SK-N-SH (cell line): ENCODE data around the gene THSD4. TPM values are rescaled to one million over a fixed set of nuclear protein-coding genes. Genes with fewer than 3 reads are reported as not detected.

Experiments used
- CTCF ChIA-PET: fragments of 300-600, 350-600 bp; formaldehyde crosslinking; extraction: SDS; loops from one replicate; lab custom pipeline; 2021; lab: Yijun Ruan, JAX
- POLR2A ChIA-PET: fragments of 350-600 bp; sonication (Branson Sonifier 250); formaldehyde crosslinking; extraction: SDS; loops from one replicate; lab custom pipeline; 2020; ENCODE audit warnings: antibody characterized with exemption, inconsistent platforms; lab: Yijun Ruan, JAX
- DNase-seq: peaks from one replicate; pipeline ENCODE4 v3.0.0; 2012
- H2AFZ ChIP-seq: fragments of 200-600 bp; sonication (generic); 2 replicates; pipeline ENCODE4 v1.8.1; 2016; ENCODE audit warnings: antibody characterized with exemption, mild to moderate bottlenecking, low read depth
- H3F3A ChIP-seq: fragments of 200-600 bp; sonication (generic); replicated peaks from 2 replicates; pipeline ENCODE3; 2016; ENCODE audit warnings: antibody characterized with exemption, mild to moderate bottlenecking; ENCODE audit not compliant: insufficient read depth
- H3K27ac ChIP-seq, 2 experiments: fragments of 200-500 bp in 1 of 2; fragments of 200-600 bp in 1 of 2; sonication (Bioruptor generic) in 1 of 2; sonication (generic), shearing (Covaris generic) in 1 of 2; 2 replicates each; pipeline versions ENCODE4 v1.5.1 to v1.6.1; 2014 to 2016; ENCODE audit warnings: low read depth in 2 of 2, inconsistent platforms in 1 of 2, low read length in 1 of 2, mild to moderate bottlenecking in 1 of 2, mixed read lengths in 1 of 2
- H3K27me3 ChIP-seq: fragments of 200-600 bp; sonication (generic), shearing (Covaris generic); 2 replicates; pipeline ENCODE4 v1.6.1; 2016; ENCODE audit warnings: mixed run types; ENCODE audit not compliant: insufficient read depth
- H3K36me3 ChIP-seq, 2 experiments: fragments of 200-500 bp in 1 of 2; fragments of 200-600 bp in 1 of 2; sonication (Bioruptor generic) in 1 of 2; sonication (generic) in 1 of 2; replicated peaks in 1 of 2; 2 replicates each; pipeline versions ENCODE3 to v1.5.1; 2014 to 2016; ENCODE audit warnings: low read length in 1 of 2, mild to moderate bottlenecking in 1 of 2; ENCODE audit not compliant: insufficient read depth in 2 of 2, control insufficient read depth in 1 of 2
- H3K4me1 ChIP-seq, 2 experiments: fragments of 200-500 bp in 1 of 2; fragments of 200-600 bp in 1 of 2; sonication (Bioruptor generic) in 1 of 2; sonication (generic), shearing (Covaris generic) in 1 of 2; 2 replicates each; pipeline versions ENCODE4 v1.5.1 to v1.6.1; 2014 to 2016; ENCODE audit warnings: low read depth in 1 of 2, low read length in 1 of 2, mixed run types in 1 of 2; ENCODE audit not compliant: insufficient read depth in 2 of 2, control insufficient read depth in 1 of 2
- H3K4me2 ChIP-seq: fragments of 200-600 bp; sonication (generic), shearing (Covaris generic); 2 replicates; pipeline ENCODE4 v1.6.1; 2017; ENCODE audit warnings: mixed run types
- H3K4me3 ChIP-seq, 2 experiments: fragments of 200-500 bp in 1 of 2; fragments of 200-600 bp in 1 of 2; sonication (Bioruptor generic) in 1 of 2; sonication (generic), shearing (Covaris generic) in 1 of 2; 2 replicates each; pipeline versions ENCODE4 v1.5.1 to v1.8.1; 2014 to 2016; ENCODE audit warnings: low read depth in 2 of 2, inconsistent platforms in 1 of 2, low read length in 1 of 2, mild to moderate bottlenecking in 1 of 2, mixed read lengths in 1 of 2, moderate library complexity in 1 of 2
- H3K79me2 ChIP-seq: fragments of 200-600 bp; sonication (generic); 2 replicates; pipeline ENCODE4 v1.8.1; 2017; ENCODE audit warnings: mild to moderate bottlenecking; ENCODE audit not compliant: insufficient read depth
- H3K9ac ChIP-seq: fragments of 200-600 bp; sonication (generic); 2 replicates; pipeline ENCODE4 v1.6.1; 2017; ENCODE audit warnings: mixed run types
- H3K9me2 ChIP-seq: fragments of 200-600 bp; sonication (generic); 2 replicates; pipeline ENCODE4 v1.6.1; 2017; ENCODE audit warnings: mixed run types
- H3K9me3 ChIP-seq: fragments of 200-600 bp; sonication (generic); 2 replicates; pipeline ENCODE4 v1.6.1; 2017; ENCODE audit warnings: mixed run types, mild to moderate bottlenecking, moderate library complexity
- H4K20me1 ChIP-seq: fragments of 200-600 bp; sonication (generic); 2 replicates; pipeline ENCODE4 v1.6.1; 2017; ENCODE audit warnings: mild to moderate bottlenecking, mixed run types; ENCODE audit not compliant: insufficient read depth
- ELF1 ChIP-seq: IDR thresholded peaks from 2 replicates; pipeline ENCODE4 v1.4.0; 2012
- EP300 ChIP-seq, 2 experiments: IDR thresholded peaks; 2 replicates each; pipeline versions ENCODE4 v1.4.0 to v1.6.1; 2012; ENCODE audit warnings: borderline replicate concordance in 1 of 2, low read depth in 1 of 2, low read length in 1 of 2
- FOXJ3 ChIP-seq: sonication (generic); formaldehyde crosslinking; IDR thresholded peaks from 2 replicates; pipeline ENCODE4 v1.5.1; 2020; ENCODE audit warnings: mild to moderate bottlenecking, missing genetic modification reagents
- FOXM1 ChIP-seq: IDR thresholded peaks from 2 replicates; pipeline ENCODE4 v1.4.0; 2012; ENCODE audit warnings: low read depth, mild to moderate bottlenecking
- GABPA ChIP-seq: IDR thresholded peaks from 2 replicates; pipeline ENCODE4 v1.4.0; 2012; ENCODE audit warnings: low read depth, mild to moderate bottlenecking
- GATA2 ChIP-seq: sonication (generic); formaldehyde crosslinking; IDR thresholded peaks from 2 replicates; pipeline ENCODE4 v1.5.0; 2020; ENCODE audit warnings: mild to moderate bottlenecking, missing genetic modification reagents
- IRF3 ChIP-seq: fragments of 150-350 bp; IDR thresholded peaks from 2 replicates; pipeline ENCODE4 v1.6.1; 2016; ENCODE audit warnings: mild to moderate bottlenecking, low read depth, low read length
- JUND ChIP-seq: IDR thresholded peaks from 2 replicates; pipeline ENCODE4 v1.4.0; 2012
- MXI1 ChIP-seq: IDR thresholded peaks from 2 replicates; pipeline ENCODE4 v1.6.1; 2012; ENCODE audit warnings: mild to moderate bottlenecking, low read depth, low read length, improper control_type of control experiment
- NFIC ChIP-seq: IDR thresholded peaks from 2 replicates; pipeline ENCODE4 v1.4.0; 2012; ENCODE audit warnings: borderline replicate concordance
- PBX3 ChIP-seq: IDR thresholded peaks from 2 replicates; pipeline ENCODE4; 2012
- RCOR1 ChIP-seq: fragments of 150-350 bp; IDR thresholded peaks from 2 replicates; pipeline ENCODE4 v1.6.1; 2017; ENCODE audit warnings: antibody characterized with exemption, low read length
- RFX5 ChIP-seq: IDR thresholded peaks from 2 replicates; pipeline ENCODE4 v1.6.1; 2012; ENCODE audit warnings: mild to moderate bottlenecking, improper control_type of control experiment, low read length
- SIN3A ChIP-seq: IDR thresholded peaks from 2 replicates; pipeline ENCODE4 v1.6.1; 2012; ENCODE audit warnings: low read depth, mild to moderate bottlenecking, low read length, moderate library complexity, borderline replicate concordance
- TCF12 ChIP-seq: IDR thresholded peaks from 2 replicates; pipeline ENCODE4 v1.4.0; 2012
- TEAD4 ChIP-seq: IDR thresholded peaks from 2 replicates; pipeline ENCODE4 v1.4.0; 2012; ENCODE audit warnings: mild to moderate bottlenecking, borderline replicate concordance; ENCODE audit not compliant: insufficient read depth
- YY1 ChIP-seq: IDR thresholded peaks from 2 replicates; pipeline ENCODE4 v1.4.0; 2012; ENCODE audit warnings: low read depth, mild to moderate bottlenecking
- whole genome bisulfite sequencing: methylation state at CpG from one replicate; pipeline ENCODE4 v1.1.6; 2017; ENCODE audit warnings: low lambda C conversion rate; 5-methylcytosine and 5-hydroxymethylcytosine counted together
- polyA plus RNA-seq, 3 experiments: library from polyadenylated mRNA; depleted of rRNA; stranded (reverse); fragments of >200 nt; gene quantifications; 2 replicates each; pipeline ENCODE4 v1.2.3, GENCODE V29; 2012
- TF ChIP-seq, protein P1 (sequence below): IDR thresholded peaks from 2 replicates; pipeline ENCODE4 v1.4.0; 2012; ENCODE audit warnings: low read depth, borderline replicate concordance
- TF ChIP-seq, protein P2 (sequence below): IDR thresholded peaks from 2 replicates; pipeline ENCODE4 v1.4.0; 2012; ENCODE audit warnings: low read depth, borderline replicate concordance
- TF ChIP-seq, protein P3 (sequence below): fragments of 200-600 bp; sonication (generic); IDR thresholded peaks from 2 replicates; pipeline ENCODE4 v1.6.1; 2017; ENCODE audit warnings: antibody characterized with exemption, mild to moderate bottlenecking, moderate library complexity
- TF ChIP-seq, protein P4 (sequence below): IDR thresholded peaks from 2 replicates; pipeline ENCODE4 v1.6.1; 2012; ENCODE audit warnings: mild to moderate bottlenecking, low read depth, low read length, moderate library complexity
- TF ChIP-seq, protein P5 (sequence below): IDR thresholded peaks from 2 replicates; pipeline ENCODE4 v1.4.0; 2012; ENCODE audit warnings: low read depth

THSD4 gene
- polyA plus RNA-seq, 1 of the 3 experiments (the other 2 are of a cell fraction) = 79.1 TPM

DNA sequence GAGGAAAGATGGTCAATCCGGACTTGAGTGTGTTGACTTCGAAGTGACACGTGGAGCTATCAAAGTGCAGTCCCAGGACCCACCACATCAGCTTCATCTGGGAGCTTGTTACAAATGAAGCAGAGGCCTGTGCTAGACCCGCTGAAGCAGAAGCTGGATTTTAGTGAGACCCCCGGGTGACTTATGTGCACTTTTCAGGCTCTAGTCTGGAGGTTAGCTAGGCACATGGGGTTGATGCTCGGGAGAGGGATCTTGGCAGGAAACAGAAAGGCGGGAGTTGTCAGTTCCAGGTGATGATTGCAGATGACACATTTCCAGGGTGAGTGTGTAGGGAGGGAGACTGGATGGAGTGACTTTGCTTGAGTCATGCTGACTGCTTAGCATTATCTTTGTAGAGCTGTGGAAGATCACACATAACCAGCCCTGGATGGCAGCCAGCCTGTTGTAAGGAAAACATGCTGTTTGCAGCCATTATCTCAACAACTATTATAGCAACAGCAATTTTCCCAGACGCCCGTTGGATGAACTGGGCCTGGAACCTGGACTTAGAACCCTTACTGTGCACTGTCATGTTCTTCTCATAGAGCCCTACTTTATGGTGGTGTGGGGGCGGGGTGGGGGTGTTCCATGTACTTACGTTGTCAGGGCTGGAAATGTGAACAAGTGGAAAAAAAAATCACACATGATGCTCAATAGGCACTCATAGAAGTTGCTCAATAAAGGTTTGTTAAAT, 122.4 kb downstream of the THSD4 start:
- H3K4me1 ChIP-seq = peaks cover 12 to 33% of the 10 kb centered on the region in 2 experiments; a peak in 3 of 4 replicates
- peaks cover 0 to 12% of the 10 kb centered on the region in 2 experiments for H3K36me3 ChIP-seq
- DNase-seq = no peak
- CTCF ChIA-PET = interaction anchor here (0.9 kb wide), 1 partner anchor 94 kb away, joined by 3 read pairs; no protein-coding TSS in a partner anchor
- H3F3A ChIP-seq = peaks cover 6% of the 10 kb centered on the region
- H3K9ac ChIP-seq = no peak overlapping the region
- WGBS = 46% methylated on average over 10 of the region's 11 CpGs
- no peak overlapping the region for H2AFZ ChIP-seq
- H3K27ac ChIP-seq = peak overlapping the region; percentile 62 to 80
- no peaks in the 10 kb centered on the region for H3K79me2 ChIP-seq
- H3K9me2 ChIP-seq = no peaks in the 10 kb centered on the region
- POLR2A ChIA-PET = no interaction called here
- H3K4me2 ChIP-seq = no peak overlapping the region
- H3K9me3 ChIP-seq = no peaks in the 10 kb centered on the region
- H4K20me1 ChIP-seq = no peaks in the 10 kb centered on the region
- H3K27me3 ChIP-seq = no peaks in the 10 kb centered on the region
- no peak overlapping the region for H3K4me3 ChIP-seq
- TF ChIP-seq, protein P1, sequence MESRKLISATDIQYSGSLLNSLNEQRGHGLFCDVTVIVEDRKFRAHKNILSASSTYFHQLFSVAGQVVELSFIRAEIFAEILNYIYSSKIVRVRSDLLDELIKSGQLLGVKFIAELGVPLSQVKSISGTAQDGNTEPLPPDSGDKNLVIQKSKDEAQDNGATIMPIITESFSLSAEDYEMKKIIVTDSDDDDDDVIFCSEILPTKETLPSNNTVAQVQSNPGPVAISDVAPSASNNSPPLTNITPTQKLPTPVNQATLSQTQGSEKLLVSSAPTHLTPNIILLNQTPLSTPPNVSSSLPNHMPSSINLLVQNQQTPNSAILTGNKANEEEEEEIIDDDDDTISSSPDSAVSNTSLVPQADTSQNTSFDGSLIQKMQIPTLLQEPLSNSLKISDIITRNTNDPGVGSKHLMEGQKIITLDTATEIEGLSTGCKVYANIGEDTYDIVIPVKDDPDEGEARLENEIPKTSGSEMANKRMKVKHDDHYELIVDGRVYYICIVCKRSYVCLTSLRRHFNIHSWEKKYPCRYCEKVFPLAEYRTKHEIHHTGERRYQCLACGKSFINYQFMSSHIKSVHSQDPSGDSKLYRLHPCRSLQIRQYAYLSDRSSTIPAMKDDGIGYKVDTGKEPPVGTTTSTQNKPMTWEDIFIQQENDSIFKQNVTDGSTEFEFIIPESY = peak; percentile 72; the same call in 1 of the 2 replicates
- TF ChIP-seq SIN3A (peak; percentile 87; the same call in 1 of the 2 replicates), TEAD4 (0 out of 2 replicates have a peak, but pooled peaks have one; percentile 63), FOXJ3 (CRISPR knock-in tag) (no peak), MXI1 (no peak), FOXM1 (peak; percentile 65; the same call in 1 of the 2 replicates), NFIC (peak; percentile 95), JUND (peak; percentile 88), YY1 (peak; percentile 56; the same call in 1 of the 2 replicates), RFX5 (no peak), PBX3 (peak; percentile 96), TCF12 (peak; percentile 97), GABPA (peak; percentile 48; the same call in 1 of the 2 replicates), EP300 (IDR thresholded peaks at IDR 0.05; ENCODE audit: borderline replicate concordance in 1 of 2, low read depth in 1 of 2, low read length in 1 of 2) (peak; percentile 32 to 93), GATA2 (CRISPR knock-in tag) (no peak), RCOR1 (no peak), IRF3 (no peak), ELF1 (no peak)
- TF ChIP-seq, protein P2, sequence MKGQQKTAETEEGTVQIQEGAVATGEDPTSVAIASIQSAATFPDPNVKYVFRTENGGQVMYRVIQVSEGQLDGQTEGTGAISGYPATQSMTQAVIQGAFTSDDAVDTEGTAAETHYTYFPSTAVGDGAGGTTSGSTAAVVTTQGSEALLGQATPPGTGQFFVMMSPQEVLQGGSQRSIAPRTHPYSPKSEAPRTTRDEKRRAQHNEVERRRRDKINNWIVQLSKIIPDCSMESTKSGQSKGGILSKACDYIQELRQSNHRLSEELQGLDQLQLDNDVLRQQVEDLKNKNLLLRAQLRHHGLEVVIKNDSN = no peak
- TF ChIP-seq, protein P3, sequence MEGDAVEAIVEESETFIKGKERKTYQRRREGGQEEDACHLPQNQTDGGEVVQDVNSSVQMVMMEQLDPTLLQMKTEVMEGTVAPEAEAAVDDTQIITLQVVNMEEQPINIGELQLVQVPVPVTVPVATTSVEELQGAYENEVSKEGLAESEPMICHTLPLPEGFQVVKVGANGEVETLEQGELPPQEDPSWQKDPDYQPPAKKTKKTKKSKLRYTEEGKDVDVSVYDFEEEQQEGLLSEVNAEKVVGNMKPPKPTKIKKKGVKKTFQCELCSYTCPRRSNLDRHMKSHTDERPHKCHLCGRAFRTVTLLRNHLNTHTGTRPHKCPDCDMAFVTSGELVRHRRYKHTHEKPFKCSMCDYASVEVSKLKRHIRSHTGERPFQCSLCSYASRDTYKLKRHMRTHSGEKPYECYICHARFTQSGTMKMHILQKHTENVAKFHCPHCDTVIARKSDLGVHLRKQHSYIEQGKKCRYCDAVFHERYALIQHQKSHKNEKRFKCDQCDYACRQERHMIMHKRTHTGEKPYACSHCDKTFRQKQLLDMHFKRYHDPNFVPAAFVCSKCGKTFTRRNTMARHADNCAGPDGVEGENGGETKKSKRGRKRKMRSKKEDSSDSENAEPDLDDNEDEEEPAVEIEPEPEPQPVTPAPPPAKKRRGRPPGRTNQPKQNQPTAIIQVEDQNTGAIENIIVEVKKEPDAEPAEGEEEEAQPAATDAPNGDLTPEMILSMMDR = no peak; the same call in 1 of the 2 replicates
- TF ChIP-seq, protein P4, sequence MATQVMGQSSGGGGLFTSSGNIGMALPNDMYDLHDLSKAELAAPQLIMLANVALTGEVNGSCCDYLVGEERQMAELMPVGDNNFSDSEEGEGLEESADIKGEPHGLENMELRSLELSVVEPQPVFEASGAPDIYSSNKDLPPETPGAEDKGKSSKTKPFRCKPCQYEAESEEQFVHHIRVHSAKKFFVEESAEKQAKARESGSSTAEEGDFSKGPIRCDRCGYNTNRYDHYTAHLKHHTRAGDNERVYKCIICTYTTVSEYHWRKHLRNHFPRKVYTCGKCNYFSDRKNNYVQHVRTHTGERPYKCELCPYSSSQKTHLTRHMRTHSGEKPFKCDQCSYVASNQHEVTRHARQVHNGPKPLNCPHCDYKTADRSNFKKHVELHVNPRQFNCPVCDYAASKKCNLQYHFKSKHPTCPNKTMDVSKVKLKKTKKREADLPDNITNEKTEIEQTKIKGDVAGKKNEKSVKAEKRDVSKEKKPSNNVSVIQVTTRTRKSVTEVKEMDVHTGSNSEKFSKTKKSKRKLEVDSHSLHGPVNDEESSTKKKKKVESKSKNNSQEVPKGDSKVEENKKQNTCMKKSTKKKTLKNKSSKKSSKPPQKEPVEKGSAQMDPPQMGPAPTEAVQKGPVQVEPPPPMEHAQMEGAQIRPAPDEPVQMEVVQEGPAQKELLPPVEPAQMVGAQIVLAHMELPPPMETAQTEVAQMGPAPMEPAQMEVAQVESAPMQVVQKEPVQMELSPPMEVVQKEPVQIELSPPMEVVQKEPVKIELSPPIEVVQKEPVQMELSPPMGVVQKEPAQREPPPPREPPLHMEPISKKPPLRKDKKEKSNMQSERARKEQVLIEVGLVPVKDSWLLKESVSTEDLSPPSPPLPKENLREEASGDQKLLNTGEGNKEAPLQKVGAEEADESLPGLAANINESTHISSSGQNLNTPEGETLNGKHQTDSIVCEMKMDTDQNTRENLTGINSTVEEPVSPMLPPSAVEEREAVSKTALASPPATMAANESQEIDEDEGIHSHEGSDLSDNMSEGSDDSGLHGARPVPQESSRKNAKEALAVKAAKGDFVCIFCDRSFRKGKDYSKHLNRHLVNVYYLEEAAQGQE = peak; percentile 46; the same call in 1 of the 2 replicates
- TF ChIP-seq, protein P5, sequence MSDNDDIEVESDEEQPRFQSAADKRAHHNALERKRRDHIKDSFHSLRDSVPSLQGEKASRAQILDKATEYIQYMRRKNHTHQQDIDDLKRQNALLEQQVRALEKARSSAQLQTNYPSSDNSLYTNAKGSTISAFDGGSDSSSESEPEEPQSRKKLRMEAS = peak; percentile 87
